Limb (tissue), 2 donors: ENCODE results near the gene SLC6A13.
"Not testable (repeated sequence)": the region's sequence is repeated elsewhere in the genome, so short reads cannot be mapped to it uniquely, and the experiment has no call there.

Experiments used
- DNase-seq, 2 donors: peaks; one replicate each; pipeline ENCODE4 v3.0.0-alpha.2; 2016; ENCODE audit errors: extremely low spot score in 2 of 2

The SLC6A13 gene

DNA sequence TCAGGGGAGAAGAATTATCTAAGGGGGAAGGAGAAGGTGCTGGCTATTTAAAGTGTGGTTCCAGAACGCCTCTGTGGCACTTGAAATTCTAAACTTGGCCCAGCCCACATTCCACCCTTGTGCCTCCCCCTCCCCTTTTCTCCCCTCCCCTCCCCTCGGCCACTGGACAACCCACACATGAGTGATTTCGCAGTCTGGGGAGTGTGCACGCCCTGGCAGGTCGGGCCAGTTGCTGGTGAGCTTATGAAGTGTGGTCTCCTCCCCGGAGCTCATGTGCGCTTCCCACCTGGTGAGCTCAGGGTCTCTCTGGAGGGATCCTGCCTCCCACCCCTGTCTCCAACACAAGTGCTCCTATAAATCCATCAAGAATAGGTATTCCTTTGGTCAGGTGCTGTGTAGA is at the start of gene SLC6A13:
Gene SLC6A13, minus strand, starts transcription at position 20 of the 400 bp plus-strand sequence. CDS start 2,784 bp downstream, outside the sequence.
- DNase-seq: peak in 1 of 2 donors; percentile 48

DNA sequence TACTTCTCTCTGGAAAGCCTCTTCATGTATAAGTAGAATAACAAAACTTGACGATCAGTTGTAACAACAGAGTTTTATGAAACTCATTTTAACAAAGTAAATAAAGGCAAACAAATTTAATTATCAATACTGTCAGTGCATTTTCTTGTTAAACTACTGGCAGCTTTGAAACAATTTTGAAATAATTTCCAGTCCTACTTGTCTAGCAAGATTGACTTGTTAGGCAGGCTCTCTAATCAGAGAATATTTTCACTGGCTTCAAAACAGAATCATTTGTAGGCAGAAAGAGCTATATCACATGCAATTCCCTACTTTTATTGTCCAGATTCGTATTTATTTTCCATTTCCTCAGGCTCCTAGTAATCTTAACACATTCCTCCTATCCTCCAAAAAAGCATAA is 45.9 kb upstream of the SLC6A13 start:
- DNase-seq: no peak

DNA sequence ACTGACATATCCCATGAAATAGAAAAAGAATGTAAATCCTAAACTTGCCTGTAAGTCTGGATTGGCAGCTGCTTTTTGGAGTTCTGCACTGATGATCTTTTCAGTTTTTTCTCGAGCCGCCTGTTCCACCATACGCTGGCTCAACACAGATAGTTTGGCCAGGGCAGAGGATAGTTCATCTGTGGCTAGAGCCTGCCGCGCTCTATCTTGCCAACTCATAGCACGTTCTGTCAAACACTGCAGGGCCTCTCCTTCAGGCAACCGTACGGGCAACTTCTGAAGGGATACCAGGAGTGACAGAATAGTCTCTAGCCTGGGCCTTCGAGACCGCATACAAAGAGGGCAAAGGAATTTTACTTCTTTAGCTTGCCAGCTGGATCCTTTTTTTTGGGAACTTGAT is 44.8 kb upstream of the SLC6A13 start:
- no peak for DNase-seq

DNA sequence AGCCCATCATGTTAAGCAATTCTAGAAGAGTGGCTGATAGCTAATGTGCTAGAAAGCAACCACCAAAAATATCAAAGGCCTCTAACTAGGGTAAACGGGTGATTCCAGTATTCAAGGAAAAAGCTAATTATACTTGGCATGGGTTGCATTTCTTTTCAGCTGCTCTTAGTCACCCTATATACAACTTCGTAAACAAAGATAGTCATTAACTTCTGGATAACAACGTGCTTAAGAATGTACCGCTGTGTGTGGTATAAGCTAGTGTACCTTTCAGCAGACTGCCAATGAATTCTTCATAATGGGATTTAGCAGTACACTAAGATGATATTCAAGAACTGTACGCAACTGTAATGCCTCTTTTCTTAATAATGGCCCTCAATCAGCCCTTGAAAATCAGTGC is 42.2 kb upstream of the SLC6A13 start:
- no peak for DNase-seq

DNA sequence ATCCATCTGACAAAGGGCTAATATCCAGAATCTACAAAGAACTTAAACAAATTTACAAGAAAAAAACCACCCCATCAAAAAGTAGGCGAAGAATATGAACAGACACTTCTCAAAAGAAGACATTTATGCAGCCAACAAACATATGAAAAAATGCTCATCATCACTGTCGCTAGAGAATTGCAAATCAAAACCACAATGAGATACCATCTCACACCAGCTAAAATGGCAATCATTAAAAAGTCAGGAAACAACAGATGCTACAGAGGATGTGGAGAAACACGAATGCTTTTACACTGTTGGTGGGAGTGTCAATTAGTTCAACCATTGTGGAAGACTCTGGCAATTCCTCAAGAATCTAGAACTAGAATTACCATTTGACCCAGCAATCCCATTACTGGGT is 40.1 kb upstream of the SLC6A13 start:
- not testable (repeated sequence) for DNase-seq

DNA sequence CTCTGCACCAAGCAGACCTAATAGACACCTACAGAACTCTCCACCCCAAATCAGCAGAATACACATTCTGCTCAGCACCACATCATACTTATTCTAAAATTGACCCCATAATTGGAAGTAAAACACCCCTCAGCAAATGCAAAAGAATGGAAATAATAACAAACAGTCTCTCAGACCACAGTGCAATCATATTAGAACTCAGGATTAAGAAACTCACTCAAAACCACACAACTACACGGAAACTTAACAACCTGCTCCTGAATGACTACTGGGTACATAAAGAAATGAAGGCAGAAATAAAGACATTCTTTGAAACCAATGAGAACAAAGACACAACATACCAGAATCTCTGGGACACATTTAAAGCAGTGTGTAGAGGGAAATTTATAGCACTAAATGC is 37.5 kb upstream of the SLC6A13 start:
- not testable (repeated sequence) for DNase-seq

DNA sequence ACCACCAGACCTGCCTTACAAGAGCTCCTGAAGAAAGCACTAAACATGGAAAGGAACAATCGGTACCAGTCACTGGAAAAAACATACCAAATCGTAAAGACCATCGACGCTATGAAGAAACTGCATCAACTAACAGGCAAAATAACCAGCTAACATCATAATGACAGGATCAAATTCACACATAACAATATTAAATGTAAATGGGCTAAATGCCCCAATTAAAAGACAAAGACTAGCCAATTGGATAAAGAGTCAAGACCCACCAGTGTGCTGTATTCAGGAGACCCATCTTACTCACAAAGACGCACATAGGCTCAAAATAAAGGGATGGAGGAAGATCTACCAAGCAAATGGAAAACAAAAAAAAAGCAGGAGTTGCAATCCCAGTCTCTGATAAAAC is 36.9 kb upstream of the SLC6A13 start:
- DNase-seq: not testable (repeated sequence)

DNA sequence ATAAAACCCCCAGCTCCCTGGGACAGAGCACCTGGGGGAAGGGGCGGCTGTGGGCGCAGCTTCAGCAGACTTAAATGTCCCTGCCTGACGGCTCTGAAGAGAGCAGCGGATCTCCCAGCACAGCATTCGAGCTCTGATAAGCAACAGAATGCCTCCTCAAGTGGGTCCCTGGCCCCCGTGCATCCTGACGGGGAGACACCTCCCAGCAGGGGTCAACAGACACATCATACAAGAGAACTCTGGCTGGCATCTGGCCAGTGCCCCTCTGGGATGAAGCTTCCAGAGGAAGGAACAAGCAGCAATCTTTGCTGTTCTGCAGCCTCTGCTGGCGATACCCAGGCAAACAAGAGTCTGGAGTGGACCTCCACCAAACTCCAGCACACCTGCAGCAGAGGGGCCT is 35.4 kb upstream of the SLC6A13 start:
- not testable (repeated sequence) for DNase-seq

DNA sequence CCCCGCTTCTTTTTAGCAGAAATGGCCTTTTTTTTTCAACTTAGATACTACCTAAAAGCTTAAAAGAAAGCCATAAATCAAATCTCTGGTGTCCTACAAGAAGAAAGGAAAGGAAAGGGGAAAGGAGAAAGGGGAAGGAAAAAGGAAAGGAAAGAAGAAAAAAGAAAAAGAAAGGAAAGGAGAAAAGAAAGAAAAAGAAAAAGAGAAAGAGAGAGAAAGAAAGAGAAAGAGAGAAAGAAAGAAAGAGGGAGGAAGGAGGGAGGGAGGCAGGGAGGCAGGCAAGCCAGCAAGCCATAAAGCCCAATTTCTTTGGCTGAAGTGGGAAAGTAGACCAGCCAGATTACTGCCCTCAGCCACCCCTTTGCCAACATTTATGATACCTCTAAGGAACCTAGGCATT is 32.5 kb upstream of the SLC6A13 start:
- DNase-seq: no peak

DNA sequence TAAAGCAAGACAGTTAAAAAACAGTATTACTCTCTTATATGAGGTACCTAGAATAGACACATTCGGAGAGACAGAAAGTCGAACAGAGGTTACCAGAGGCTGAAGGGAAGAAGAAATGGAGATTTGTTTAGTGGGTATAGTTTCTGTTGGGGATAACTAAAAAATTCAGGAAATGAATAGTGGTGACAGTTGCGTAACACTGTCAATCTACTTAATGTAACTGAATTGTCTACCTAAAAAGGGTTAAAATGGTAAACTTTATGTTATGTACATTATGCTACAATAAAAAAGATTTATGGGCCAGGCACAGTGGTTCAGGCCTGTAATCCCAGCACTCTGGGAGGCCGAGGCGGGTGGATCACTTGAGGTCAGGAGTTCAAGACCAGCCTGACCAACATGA is 30.6 kb upstream of the SLC6A13 start:
- DNase-seq: no peak

DNA sequence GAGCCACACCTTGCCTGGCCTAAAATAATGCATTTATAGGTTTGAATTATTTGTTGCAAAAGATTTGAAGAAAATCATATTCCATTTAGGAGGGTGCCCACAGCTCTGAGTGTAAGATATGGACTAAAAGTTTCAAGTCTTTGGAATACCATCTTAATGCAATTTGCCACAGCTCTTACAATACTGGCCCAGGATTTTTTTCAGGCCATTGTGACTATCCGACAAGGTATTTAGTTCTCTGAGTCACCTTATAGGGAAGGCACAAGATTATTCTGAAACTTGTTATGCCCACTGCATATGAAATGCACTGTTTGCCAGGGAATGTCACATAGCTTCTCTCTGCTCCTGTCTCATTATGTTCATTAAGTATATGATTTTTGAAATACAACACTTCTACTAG is 29.6 kb upstream of the SLC6A13 start:
- DNase-seq: no peak

DNA sequence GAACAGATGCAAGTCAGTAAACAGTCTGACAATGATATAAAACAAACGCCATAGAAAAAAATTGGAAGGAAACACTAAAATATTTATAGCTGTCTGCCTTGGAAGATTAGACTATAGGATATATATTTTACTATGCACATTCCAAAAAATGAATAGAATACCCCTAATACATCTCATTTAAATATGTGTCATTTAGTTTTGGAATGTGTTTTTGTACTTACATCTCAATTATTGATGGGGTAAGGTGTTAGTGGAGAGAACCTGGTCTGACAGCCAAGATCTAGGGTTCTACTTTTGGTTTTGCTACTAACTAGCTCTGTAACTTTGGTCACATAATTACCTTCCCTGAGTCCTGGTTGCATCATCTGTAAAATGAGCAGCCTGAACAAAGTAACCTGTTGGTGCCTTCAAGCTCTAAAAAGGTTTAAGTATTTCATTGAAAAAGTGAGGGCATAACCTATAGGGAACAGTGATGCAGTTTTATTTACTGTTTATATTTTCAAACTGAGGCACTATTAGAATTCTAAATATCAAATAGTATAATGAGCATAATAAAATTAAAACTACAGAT is 28.6 kb upstream of the SLC6A13 start:
- DNase-seq: no peak

DNA sequence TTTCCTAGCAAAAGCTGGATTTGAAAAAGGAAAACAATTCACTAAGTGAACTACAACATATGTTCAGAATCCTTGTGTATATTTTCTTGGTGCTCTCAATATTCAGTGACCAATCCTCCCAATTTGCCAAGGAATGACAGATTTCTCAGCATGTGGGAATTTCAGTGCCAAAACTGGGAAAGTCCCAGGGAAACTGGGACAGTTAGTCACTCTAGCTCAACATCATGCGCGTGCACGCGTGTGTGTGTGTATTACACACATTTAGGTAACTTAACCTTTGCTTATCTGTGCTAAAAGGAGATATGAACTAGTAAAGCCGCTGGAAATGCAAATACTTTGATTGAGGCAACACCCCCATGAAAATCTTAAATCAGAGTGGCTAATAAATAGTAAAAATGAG is 26.1 kb upstream of the SLC6A13 start:
- DNase-seq: no peak

DNA sequence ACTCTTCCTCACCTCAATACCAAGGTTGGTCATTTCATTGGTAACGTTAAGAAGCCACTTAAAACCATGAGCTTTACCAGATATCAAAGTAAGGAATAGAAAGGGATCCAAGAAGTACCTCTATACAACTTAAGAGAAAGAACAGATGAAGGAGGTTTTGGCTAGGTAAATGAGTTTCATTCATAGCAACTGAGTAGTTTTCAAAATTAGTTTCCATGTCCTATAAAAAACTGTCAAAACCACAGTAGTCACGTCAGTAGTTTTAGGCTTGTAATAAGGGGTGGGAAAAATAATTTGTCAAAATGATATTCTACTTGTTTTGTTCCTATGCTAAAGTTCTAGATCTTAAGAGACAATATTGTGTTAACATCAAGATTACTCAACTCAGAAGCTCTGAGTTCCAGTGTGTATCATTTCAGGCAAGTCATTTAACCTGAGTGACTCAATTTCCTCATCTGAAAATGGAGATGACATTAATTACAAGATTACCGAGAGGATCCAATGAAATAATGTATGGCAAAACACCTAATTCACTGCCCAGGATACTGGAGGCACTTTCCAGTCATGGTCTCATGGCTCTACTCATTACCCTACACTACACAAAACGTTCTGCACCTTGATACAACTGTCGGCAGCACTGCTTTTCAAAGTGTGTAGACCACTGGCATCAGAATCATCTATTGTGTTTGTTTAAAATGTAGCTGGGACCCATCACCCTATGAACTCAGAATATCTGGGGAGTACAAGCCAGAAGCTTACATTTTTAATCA is 24.1 kb upstream of the SLC6A13 start:
- DNase-seq: no peak

DNA sequence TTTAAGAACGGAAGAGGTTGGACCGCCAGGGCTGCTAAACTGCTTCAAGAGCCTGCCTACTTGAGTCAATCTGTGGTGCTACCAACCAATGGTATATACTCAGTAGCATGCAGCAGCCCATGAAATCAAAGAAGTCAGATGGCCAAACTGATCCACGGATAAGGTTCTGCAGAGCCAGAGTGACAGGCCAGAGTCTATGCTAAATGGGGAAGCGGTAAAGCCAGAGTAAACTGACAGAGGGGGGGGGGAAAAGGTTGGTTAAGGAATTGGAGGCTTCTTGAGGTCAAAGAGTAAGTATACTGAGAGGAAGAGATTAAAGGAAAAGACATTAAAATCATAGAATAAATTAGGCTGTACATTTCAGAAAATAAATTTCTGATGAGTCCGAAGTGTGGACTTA is 15.4 kb upstream of the SLC6A13 start:
- no peak for DNase-seq

DNA sequence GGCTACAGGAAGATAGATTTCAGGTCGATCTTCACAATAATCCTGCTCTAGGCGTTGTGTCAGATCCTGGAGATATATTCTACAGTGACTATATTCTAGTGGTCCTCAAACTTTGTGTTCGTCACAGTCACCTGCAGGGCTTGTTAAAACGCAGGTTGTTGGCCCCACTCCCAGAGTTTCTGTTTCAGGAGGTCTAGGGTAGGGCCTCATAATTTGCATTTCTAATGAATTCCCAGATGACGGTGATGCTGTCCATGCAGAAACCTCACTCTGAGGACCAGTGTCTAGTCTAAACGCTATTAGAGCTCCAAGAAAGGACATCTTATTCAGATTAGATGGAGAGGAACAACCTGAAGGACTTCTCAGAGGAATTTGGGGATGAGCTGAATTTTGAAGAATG is 13.2 kb upstream of the SLC6A13 start:
- DNase-seq: no peak

DNA sequence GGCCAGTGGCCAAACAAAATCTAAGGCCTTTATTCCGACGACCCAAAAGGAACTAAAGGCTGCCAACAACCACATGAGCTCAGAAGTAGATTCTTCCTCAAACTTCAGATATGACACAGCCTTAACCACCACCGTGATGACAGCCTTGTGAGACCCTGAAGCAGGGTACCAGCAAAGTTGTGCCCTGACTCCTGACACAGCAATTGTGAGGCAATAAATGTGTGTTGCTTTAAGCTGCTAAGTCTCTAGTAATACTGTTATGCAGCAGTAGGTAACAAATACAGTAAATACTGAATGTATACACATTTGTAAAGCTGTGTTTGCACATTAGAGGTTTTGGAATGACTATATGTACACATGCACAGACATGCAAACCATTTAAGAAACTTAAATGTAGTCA is 10.7 kb upstream of the SLC6A13 start:
- DNase-seq: no peak

DNA sequence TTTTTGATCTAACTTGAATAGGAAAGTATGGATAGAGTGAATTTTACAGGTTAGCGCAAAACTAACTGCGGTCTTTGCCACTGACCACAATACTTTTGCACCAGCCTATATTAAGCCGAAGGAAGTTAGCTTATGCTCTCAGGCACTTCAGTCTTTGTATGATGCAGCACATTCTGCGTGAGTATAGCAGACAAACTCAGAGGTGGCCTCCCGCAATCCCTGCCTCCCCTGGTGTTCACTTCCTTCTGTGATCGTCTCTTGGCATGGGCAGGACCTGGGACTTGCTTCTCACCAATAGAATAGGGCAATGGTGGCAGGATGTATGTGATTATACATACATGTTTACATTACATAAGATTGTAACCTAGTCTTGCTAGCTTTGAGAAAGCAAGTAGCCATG is 10.3 kb upstream of the SLC6A13 start:
- DNase-seq: no peak

DNA sequence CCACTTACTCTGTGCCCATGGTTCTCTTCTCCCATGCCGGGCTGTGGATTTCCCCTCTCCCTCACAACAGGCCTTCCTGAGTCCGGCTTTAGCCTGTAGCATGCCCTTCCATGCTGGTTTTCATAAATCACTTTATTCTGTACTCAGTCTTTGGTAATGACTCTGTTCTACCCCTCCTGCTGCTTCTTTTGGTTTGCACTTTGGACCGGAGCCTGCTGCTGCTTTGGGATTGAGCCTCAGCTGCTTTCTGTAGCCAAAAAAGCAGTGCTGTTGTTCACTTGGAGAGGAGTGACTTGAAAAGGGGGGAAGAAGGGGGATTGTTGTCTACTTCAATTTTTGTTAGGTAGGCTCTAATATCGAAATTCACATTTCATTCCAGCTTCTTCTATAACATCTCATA is 8.5 kb upstream of the SLC6A13 start:
- no peak for DNase-seq

DNA sequence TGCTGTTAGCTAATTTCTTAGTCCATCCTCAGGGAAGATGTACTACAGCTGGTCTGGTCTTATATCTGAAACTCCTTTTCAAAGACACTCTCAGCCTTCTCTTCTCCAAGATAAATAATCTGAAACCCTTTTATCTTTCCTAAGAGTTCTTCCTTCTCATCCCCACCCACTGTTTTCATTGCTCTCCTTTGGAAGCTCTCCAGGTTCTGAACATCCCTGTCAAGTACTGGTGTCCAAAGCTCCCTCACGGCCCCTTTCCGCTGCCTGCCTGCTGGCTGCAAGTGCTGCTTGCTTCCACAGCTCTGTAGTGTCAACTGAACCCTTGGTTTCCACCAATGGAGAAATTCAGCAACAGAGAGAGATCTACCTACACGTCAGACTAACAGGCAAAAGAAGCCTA is 6.6 kb upstream of the SLC6A13 start:
- DNase-seq: no peak

DNA sequence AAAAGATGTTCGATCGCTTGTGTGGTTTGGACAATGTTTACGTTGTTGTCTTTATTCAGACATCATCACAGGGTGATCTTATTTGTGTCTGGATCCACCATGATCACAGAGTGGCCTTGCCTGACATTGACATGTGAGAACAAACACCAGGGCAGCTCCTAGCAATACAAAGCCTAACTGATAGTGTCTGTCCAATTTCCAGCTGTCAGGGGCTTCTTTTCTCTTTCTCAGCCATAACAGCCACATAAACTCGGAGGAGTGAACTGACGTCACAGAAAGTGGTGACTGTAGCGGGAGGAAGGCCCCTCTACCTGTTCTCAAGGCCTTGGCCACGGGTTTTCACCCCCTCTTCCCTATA is 5.8 kb upstream of the SLC6A13 start:
- DNase-seq: no peak

DNA sequence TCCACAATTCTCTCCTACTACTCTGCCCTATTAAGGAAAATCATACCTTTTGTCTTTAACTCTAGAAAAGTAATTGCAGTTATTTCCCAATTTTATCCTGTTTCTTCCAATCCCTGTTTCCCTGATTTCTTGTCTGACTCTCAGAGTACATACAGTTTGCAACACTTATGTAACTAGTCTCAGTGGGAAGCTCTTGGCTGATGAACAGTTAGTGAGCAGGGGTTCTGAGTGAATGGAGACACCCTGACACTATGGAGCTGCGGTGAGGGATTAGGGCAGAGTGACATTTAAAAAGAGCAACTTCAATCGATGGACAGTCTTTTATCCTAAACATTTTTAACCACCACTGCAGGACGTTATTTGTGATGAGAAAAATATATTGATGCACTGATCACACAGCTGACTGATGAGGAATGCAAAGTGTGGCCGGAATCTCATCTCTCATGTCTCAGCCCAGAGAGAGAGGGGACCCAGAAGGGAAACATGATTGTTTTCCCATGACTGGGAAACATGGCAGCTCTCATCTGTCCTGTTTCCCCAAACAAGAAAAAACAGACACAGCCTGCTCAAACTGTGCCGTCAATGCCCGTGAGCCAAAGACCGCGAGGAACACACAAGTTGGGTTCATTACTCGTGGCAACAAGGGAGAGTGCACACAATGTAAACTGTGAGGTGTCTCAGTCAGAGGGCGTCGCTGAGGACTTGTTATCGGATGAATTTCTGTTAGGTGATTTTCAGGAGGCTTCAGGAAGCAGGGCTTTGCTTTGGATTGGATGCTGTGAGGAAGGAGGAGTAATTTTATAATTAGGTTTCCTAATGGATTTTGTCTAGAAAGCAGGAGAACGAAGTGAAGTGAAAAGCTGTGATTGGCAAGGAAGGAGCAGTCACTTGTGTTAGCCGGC is 5.2 kb upstream of the SLC6A13 start:
- DNase-seq: no peak
